Neuronal stem cell (in vitro differentiated cells): ENCODE data around the gene ABCC4.

Experiments
- DNase-seq: peaks from one replicate; pipeline ENCODE4 v3.0.0-alpha.2; 2013; ENCODE audit warnings: low spot score
- H2AFZ ChIP-seq: one replicate; pipeline ENCODE4 v1.6.1; 2013; ENCODE audit warnings: mild to moderate bottlenecking, low read length, inconsistent platforms
- H2AK5ac ChIP-seq: 2 replicates; pipeline ENCODE4 v1.6.1; 2013; ENCODE audit warnings: low read depth, mild to moderate bottlenecking, inconsistent platforms, low read length, moderate library complexity, mixed read lengths
- H2BK120ac ChIP-seq: 2 replicates; pipeline ENCODE4 v1.6.1; 2013; ENCODE audit warnings: low read depth, mild to moderate bottlenecking, inconsistent platforms, low read length, moderate library complexity, mixed read lengths
- H2BK12ac ChIP-seq: one replicate; pipeline ENCODE4 v1.6.1; 2013; ENCODE audit warnings: low read length, inconsistent platforms
- H2BK15ac ChIP-seq: 2 replicates; pipeline ENCODE4 v1.6.1; 2013; ENCODE audit warnings: mild to moderate bottlenecking, low read length, inconsistent platforms, mixed read lengths
- H2BK5ac ChIP-seq: one replicate; pipeline ENCODE4 v1.6.1; 2013; ENCODE audit warnings: inconsistent platforms, mild to moderate bottlenecking, low read length, moderate library complexity
- H3K14ac ChIP-seq: one replicate; pipeline ENCODE4 v1.6.1; 2013; ENCODE audit warnings: low read length, inconsistent platforms
- H3K18ac ChIP-seq: 2 replicates; pipeline ENCODE4 v1.6.1; 2013; ENCODE audit warnings: low read length, inconsistent platforms
- H3K23ac ChIP-seq: 2 replicates; pipeline ENCODE4 v1.6.1; 2013; ENCODE audit warnings: low read depth, mild to moderate bottlenecking, mixed read lengths, low read length, inconsistent platforms; ENCODE audit not compliant: poor library complexity
- H3K27ac ChIP-seq: replicated peaks from 3 replicates; pipeline ENCODE4 v1.5.1; 2013; ENCODE audit warnings: low read length, inconsistent platforms
- H3K27me3 ChIP-seq, 3 experiments: 2 replicates each; pipeline ENCODE4 v1.6.1; 2013; ENCODE audit warnings: low read length in 3 of 3, mild to moderate bottlenecking in 2 of 3, inconsistent platforms in 1 of 3, low read depth in 1 of 3, mixed read lengths in 1 of 3, moderate library complexity in 1 of 3; ENCODE audit not compliant: control insufficient read depth in 3 of 3, insufficient read depth in 3 of 3
- H3K36me3 ChIP-seq, 2 donors: replicated peaks in 1 of 2; 2 replicates each; pipeline ENCODE4 v1.6.1; 2013; ENCODE audit warnings: low read length in 2 of 2; ENCODE audit not compliant: control insufficient read depth in 2 of 2, insufficient read depth in 2 of 2
- H3K4ac ChIP-seq: 2 replicates; pipeline ENCODE4 v1.6.1; 2013; ENCODE audit warnings: inconsistent platforms, mild to moderate bottlenecking, low read length, moderate library complexity
- H3K4me1 ChIP-seq, 2 donors: 1 replicate in 1 of 2; 2 replicates in 1 of 2; pipeline ENCODE4 v1.6.1; 2013; ENCODE audit warnings: low read length in 2 of 2, low read depth in 1 of 2; ENCODE audit not compliant: control insufficient read depth in 2 of 2, insufficient read depth in 1 of 2
- H3K4me2 ChIP-seq: one replicate; pipeline ENCODE4 v1.6.1; 2013; ENCODE audit warnings: mild to moderate bottlenecking, low read length, inconsistent platforms; ENCODE audit not compliant: insufficient read depth, poor library complexity, severe bottlenecking
- H3K4me3 ChIP-seq, 2 donors: 2 replicates each; pipeline ENCODE4 v1.5.1; 2013; ENCODE audit warnings: low read length in 2 of 2, mild to moderate bottlenecking in 2 of 2, inconsistent platforms in 1 of 2, moderate library complexity in 1 of 2
- H3K79me1 ChIP-seq: one replicate; pipeline ENCODE4 v1.6.1; 2013; ENCODE audit warnings: low read depth, mild to moderate bottlenecking, inconsistent platforms, low read length, moderate library complexity
- H3K9ac ChIP-seq: one replicate; pipeline ENCODE4 v1.6.1; 2013; ENCODE audit warnings: mild to moderate bottlenecking, low read depth, low read length, inconsistent platforms; ENCODE audit not compliant: poor library complexity
- H3K9me3 ChIP-seq, 2 donors: replicated peaks in 1 of 2; 2 replicates each; pipeline versions ENCODE3 to v1.6.1; 2013; ENCODE audit warnings: low read length in 2 of 2, mild to moderate bottlenecking in 2 of 2, inconsistent platforms in 1 of 2, low read depth in 1 of 2, mixed read lengths in 1 of 2, moderate library complexity in 1 of 2; ENCODE audit not compliant: control insufficient read depth in 2 of 2, insufficient read depth in 1 of 2
- H4K8ac ChIP-seq: one replicate; pipeline ENCODE4 v1.6.1; 2013; ENCODE audit warnings: low read depth, mild to moderate bottlenecking, inconsistent platforms, low read length, moderate library complexity
- H4K91ac ChIP-seq: one replicate; pipeline ENCODE4 v1.6.1; 2013; ENCODE audit warnings: low read length, low read depth, mild to moderate bottlenecking, inconsistent platforms; ENCODE audit not compliant: poor library complexity
- WGBS, 2 donors: extraction: QIAGEN DNeasy Blood & Tissue Kit; methylation state at CpG; one replicate each; pipeline ENCODE4 v1.1.7; 2013; ENCODE audit warnings: missing lambda C conversion rate in 2 of 2, mixed read lengths in 1 of 2; ENCODE audit not compliant: insufficient read length in 2 of 2, insufficient replicate concordance in 1 of 2; ENCODE audit errors: extremely low coverage in 2 of 2; 5-methylcytosine and 5-hydroxymethylcytosine counted together

ABCC4 gene

DNA sequence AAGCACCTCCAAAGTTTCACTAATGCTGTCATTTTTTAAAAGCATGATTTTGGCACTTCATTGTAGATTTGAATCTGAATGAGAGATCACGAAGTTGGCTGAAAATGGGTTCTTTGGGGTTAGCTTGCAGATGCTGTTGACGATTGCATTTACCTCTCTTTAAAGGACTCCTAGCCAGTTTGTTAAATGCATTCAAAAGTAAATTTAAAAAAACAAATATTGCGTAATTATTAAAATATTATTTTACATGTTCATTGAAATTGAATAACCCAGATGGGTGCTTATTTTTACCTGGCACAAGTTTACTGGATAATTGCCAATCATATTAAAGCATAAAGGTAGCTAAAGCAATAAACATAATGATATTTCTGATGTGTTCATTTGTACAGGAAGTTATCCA, 172.2 kb downstream of the ABCC4 start:
- Histone ChIP-seq H3K4ac (no peak overlapping the region), H3K4me2 (no peak overlapping the region), H3K79me1 (no peaks in the 10 kb centered on the region), H4K91ac (no peak overlapping the region), H4K8ac (no peak overlapping the region), H3K27ac (no peak overlapping the region), H2BK5ac (no peak overlapping the region), H2BK15ac (no peak overlapping the region), H2BK12ac (no peak overlapping the region), H3K9me3 (peaks cover 0 to 14% of the 10 kb centered on the region in 2 donors), H2BK120ac (no peak overlapping the region), H2AFZ (no peak overlapping the region), H3K4me3 (no peak overlapping the region), H3K27me3 (no peaks in the 10 kb centered on the region), H3K14ac (no peak overlapping the region), H2AK5ac (no peak overlapping the region), H3K23ac (no peak overlapping the region), H3K4me1 (peaks cover 0 to 7% of the 10 kb centered on the region in 2 donors), H3K36me3 (no peaks in the 10 kb centered on the region), H3K18ac (no peak overlapping the region), H3K9ac (no peak overlapping the region)
- WGBS, 2 donors = no CpG with 5 or more reads among the region's 3 CpGs
- no peak for DNase-seq

GRCh38 chr13:95128045-95128643, 173.1 kb downstream of the ABCC4 start:
- Histone ChIP-seq H2AFZ (no peak overlapping the region), H4K91ac (no peak overlapping the region), H3K14ac (no peak overlapping the region), H2BK12ac (no peak overlapping the region), H3K4ac (no peak overlapping the region), H2BK15ac (no peak overlapping the region), H3K9ac (no peak overlapping the region), H2BK120ac (no peak overlapping the region), H3K18ac (no peak overlapping the region), H2BK5ac (no peak overlapping the region), H3K79me1 (no peaks in the 10 kb centered on the region), H3K23ac (no peak overlapping the region), H2AK5ac (no peak overlapping the region), H3K9me3 (peaks cover 0 to 11% of the 10 kb centered on the region in 2 donors), H3K36me3 (no peaks in the 10 kb centered on the region), H3K4me3 (no peak overlapping the region), H3K27ac (no peak overlapping the region), H4K8ac (no peak overlapping the region), H3K4me1 (peaks cover 0 to 7% of the 10 kb centered on the region in 2 donors), H3K27me3 (no peaks in the 10 kb centered on the region), H3K4me2 (no peak overlapping the region)
- WGBS, 2 donors = no CpG with 5 or more reads among the region's 3 CpGs
- DNase-seq = no peak

DNA sequence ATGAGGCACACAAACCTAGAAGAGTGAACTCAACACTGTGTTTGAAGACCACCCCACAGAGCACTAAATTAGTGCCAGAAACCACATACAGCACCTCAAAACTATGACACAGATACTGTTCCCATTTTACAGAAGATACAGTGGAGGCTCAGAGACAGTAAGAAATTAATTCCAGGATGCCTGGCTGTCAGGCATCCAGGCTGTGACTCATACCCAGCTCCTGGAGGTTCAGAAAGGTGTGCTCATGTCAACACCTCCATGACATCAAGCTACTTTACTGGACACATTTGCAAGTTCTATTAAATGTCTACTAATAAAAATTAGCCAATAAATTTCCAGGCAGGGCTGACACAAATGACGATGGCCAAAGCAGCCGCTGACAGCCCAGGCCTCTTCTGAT, 176.3 kb downstream of the ABCC4 start:
- Histone ChIP-seq H2BK120ac (no peak overlapping the region), H2BK5ac (no peak overlapping the region), H3K27ac (no peak overlapping the region), H3K4me2 (no peak overlapping the region), H2AFZ (no peak overlapping the region), H3K79me1 (no peaks in the 10 kb centered on the region), H3K4ac (no peak overlapping the region), H2BK12ac (no peak overlapping the region), H4K8ac (no peak overlapping the region), H2AK5ac (no peak overlapping the region), H3K27me3 (no peaks in the 10 kb centered on the region), H3K23ac (no peak overlapping the region), H4K91ac (no peak overlapping the region), H3K9ac (no peak overlapping the region), H3K14ac (no peak overlapping the region), H2BK15ac (no peak overlapping the region), H3K4me1 (peaks cover 0 to 7% of the 10 kb centered on the region in 2 donors), H3K4me3 (no peak overlapping the region), H3K36me3 (no peaks in the 10 kb centered on the region), H3K9me3 (peaks cover 0 to 5% of the 10 kb centered on the region in 2 donors), H3K18ac (no peak overlapping the region)
- DNase-seq = no peak
- no CpG with 5 or more reads among the region's 2 CpGs for WGBS, 2 donors

- no peak overlapping the region for H4K8ac ChIP-seq
- no peaks in the 10 kb centered on the region for H3K36me3 ChIP-seq
- peaks cover 0 to 7% of the 10 kb centered on the region in 2 donors for H3K4me1 ChIP-seq
- no peak overlapping the region for H3K14ac ChIP-seq
- H3K23ac ChIP-seq = no peak overlapping the region
- DNase-seq = no peak
- H3K27me3 ChIP-seq = no peaks in the 10 kb centered on the region
- peaks cover 0 to 5% of the 10 kb centered on the region in 2 donors for H3K9me3 ChIP-seq
- H3K4me3 ChIP-seq = no peak overlapping the region
- no peak overlapping the region for H2AFZ ChIP-seq
- peak overlapping the region; percentile 58 for H2BK15ac ChIP-seq
- H3K27ac ChIP-seq = no peak overlapping the region
- no peak overlapping the region for H2BK120ac ChIP-seq
- H3K79me1 ChIP-seq = no peaks in the 10 kb centered on the region
- H2BK12ac ChIP-seq = no peak overlapping the region
- H2AK5ac ChIP-seq = no peak overlapping the region
- H2BK5ac ChIP-seq = no peak overlapping the region
- WGBS, 2 donors = no CpG with 5 or more reads among the region's 7 CpGs
- H4K91ac ChIP-seq = no peak overlapping the region
- H3K4ac ChIP-seq = no peak overlapping the region
- H3K18ac ChIP-seq = peak overlapping the region; percentile 45
- no peak overlapping the region for H3K9ac ChIP-seq
- H3K4me2 ChIP-seq = no peak overlapping the region
Measured at GRCh38 chr13:95123726-95124125, 177.5 kb downstream of the ABCC4 start.
